ENCODE measurements around the gene SCN5A. TPM values are rescaled to one million over a fixed set of nuclear protein-coding genes. Genes with fewer than 3 reads are reported as not detected.

Gene SCN5A
- total and polyA plus RNA-seq, 4 donors: 0.01 to 0.14 TPM; not detected in 2

DNA sequence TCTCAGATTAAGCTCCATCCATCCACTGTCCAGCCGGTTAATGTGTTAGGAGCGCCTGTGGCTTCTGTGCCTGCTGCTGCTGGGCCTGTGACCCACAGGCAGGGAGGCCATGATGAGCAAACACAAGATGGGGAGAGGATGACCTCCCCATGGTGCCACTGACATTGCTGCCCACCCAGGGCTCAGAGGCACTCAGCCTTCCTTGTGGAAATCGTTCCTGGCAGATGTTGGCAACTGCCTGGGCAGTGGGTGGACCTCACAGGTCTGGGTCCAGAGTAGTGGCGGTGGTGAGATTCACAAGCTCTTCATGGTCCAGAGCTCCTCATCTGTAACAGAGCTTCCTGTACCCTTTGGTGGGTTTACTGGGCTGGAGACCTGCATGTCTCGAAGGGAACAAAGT, 38.6 kb downstream of the SCN5A start:
- no peak for TF ChIP-seq NR2F2 (IDR thresholded peaks at IDR 0.05)
- H3K9me3 ChIP-seq (ENCODE audit: control insufficient read depth in 4 of 4, low read length in 3 of 4): no peaks in the 10 kb centered on the region
- H3K9ac ChIP-seq (ENCODE audit: low read depth in 1 of 2, low read length in 2 of 2): no peak overlapping the region
- H3K4me1 ChIP-seq (ENCODE audit: control insufficient read depth in 4 of 4, insufficient read depth in 4 of 4, low read length in 3 of 4): no peaks in the 10 kb centered on the region
- DNase-seq (ENCODE audit: low spot score): no peak
- H3K27me3 ChIP-seq (ENCODE audit: control insufficient read depth in 4 of 4, insufficient read depth in 4 of 4, low read length in 3 of 4): no peaks in the 10 kb centered on the region
- no peaks in the 10 kb centered on the region for H3K36me3 ChIP-seq (ENCODE audit: control insufficient read depth in 4 of 4, insufficient read depth in 3 of 4, low read depth in 1 of 4, low read length in 3 of 4)
- 91% methylated on average over 5 of the region's 5 CpGs for WGBS
- H3K4me3 ChIP-seq (ENCODE audit: low read depth in 1 of 3, low read length in 3 of 3): no peak overlapping the region
- H3K27ac ChIP-seq (ENCODE audit: low read depth in 1 of 2, low read length in 2 of 2): no peak overlapping the region

DNA sequence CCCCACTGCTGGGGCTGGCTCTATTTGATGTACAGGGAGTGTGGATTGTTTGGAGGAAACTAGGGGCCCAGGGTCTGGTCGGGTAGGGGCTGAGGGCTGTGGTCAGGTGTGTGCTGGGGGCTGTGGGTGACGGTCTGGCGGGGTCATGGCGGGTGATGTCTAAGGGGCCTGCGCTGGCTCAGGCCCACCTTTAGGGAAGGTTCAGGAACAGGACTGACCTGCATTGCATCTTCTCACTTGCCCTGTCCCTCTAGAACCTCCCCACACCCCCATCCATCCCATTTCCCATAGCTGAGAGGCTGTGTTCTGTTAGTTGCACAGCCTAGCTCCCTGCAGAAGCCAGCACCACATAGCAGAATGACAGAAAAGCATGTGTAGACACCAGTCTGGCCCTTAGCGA, 39.1 kb downstream of the SCN5A start:
- no peak for DNase-seq (ENCODE audit: low spot score)
- WGBS: 92% methylated on average over 6 of the region's 6 CpGs
- H3K27me3 ChIP-seq (ENCODE audit: control insufficient read depth in 4 of 4, insufficient read depth in 4 of 4, low read length in 3 of 4): no peaks in the 10 kb centered on the region

More for the DNA sequence above, 39.1 kb downstream of the SCN5A start:
- TF ChIP-seq FOXA1 (IDR thresholded peaks at IDR 0.05) (no peak), EGR1 (IDR thresholded peaks at IDR 0.05; ENCODE audit: low read depth in 2 of 2) (no peak), YY1 (IDR thresholded peaks at IDR 0.05) (no peak), HNF4A (conservative IDR thresholded peaks at IDR 0.05) (no peak), NR2F2 (IDR thresholded peaks at IDR 0.05) (no peak), SP1 (IDR thresholded peaks at IDR 0.05) (no peak), TAF1 (conservative IDR thresholded peaks at IDR 0.05) (no peak), RXRA (IDR thresholded peaks at IDR 0.05) (no peak), JUND (IDR thresholded peaks at IDR 0.05) (no peak), FOXA2 (IDR thresholded peaks at IDR 0.05) (no peak), GABPA (IDR thresholded peaks at IDR 0.05 in 1 of 2, conservative IDR thresholded peaks at IDR 0.05 in 1 of 2) (no peak), RAD21 (IDR thresholded peaks at IDR 0.05) (no peak), HNF4G (IDR thresholded peaks at IDR 0.05) (no peak)
- TF ChIP-seq, protein P1, sequence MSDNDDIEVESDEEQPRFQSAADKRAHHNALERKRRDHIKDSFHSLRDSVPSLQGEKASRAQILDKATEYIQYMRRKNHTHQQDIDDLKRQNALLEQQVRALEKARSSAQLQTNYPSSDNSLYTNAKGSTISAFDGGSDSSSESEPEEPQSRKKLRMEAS (IDR thresholded peaks at IDR 0.05): no peak
- TF ChIP-seq, protein P2, sequence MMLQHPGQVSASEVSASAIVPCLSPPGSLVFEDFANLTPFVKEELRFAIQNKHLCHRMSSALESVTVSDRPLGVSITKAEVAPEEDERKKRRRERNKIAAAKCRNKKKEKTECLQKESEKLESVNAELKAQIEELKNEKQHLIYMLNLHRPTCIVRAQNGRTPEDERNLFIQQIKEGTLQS (IDR thresholded peaks at IDR 0.05): no peak
- TF ChIP-seq, protein P3, sequence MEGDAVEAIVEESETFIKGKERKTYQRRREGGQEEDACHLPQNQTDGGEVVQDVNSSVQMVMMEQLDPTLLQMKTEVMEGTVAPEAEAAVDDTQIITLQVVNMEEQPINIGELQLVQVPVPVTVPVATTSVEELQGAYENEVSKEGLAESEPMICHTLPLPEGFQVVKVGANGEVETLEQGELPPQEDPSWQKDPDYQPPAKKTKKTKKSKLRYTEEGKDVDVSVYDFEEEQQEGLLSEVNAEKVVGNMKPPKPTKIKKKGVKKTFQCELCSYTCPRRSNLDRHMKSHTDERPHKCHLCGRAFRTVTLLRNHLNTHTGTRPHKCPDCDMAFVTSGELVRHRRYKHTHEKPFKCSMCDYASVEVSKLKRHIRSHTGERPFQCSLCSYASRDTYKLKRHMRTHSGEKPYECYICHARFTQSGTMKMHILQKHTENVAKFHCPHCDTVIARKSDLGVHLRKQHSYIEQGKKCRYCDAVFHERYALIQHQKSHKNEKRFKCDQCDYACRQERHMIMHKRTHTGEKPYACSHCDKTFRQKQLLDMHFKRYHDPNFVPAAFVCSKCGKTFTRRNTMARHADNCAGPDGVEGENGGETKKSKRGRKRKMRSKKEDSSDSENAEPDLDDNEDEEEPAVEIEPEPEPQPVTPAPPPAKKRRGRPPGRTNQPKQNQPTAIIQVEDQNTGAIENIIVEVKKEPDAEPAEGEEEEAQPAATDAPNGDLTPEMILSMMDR (IDR thresholded peaks at IDR 0.05; ENCODE audit: low read depth, low read length, missing input control): no peak
- TF ChIP-seq, protein P4, sequence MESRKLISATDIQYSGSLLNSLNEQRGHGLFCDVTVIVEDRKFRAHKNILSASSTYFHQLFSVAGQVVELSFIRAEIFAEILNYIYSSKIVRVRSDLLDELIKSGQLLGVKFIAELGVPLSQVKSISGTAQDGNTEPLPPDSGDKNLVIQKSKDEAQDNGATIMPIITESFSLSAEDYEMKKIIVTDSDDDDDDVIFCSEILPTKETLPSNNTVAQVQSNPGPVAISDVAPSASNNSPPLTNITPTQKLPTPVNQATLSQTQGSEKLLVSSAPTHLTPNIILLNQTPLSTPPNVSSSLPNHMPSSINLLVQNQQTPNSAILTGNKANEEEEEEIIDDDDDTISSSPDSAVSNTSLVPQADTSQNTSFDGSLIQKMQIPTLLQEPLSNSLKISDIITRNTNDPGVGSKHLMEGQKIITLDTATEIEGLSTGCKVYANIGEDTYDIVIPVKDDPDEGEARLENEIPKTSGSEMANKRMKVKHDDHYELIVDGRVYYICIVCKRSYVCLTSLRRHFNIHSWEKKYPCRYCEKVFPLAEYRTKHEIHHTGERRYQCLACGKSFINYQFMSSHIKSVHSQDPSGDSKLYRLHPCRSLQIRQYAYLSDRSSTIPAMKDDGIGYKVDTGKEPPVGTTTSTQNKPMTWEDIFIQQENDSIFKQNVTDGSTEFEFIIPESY (IDR thresholded peaks at IDR 0.05): no peak
- TF ChIP-seq, protein P5, sequence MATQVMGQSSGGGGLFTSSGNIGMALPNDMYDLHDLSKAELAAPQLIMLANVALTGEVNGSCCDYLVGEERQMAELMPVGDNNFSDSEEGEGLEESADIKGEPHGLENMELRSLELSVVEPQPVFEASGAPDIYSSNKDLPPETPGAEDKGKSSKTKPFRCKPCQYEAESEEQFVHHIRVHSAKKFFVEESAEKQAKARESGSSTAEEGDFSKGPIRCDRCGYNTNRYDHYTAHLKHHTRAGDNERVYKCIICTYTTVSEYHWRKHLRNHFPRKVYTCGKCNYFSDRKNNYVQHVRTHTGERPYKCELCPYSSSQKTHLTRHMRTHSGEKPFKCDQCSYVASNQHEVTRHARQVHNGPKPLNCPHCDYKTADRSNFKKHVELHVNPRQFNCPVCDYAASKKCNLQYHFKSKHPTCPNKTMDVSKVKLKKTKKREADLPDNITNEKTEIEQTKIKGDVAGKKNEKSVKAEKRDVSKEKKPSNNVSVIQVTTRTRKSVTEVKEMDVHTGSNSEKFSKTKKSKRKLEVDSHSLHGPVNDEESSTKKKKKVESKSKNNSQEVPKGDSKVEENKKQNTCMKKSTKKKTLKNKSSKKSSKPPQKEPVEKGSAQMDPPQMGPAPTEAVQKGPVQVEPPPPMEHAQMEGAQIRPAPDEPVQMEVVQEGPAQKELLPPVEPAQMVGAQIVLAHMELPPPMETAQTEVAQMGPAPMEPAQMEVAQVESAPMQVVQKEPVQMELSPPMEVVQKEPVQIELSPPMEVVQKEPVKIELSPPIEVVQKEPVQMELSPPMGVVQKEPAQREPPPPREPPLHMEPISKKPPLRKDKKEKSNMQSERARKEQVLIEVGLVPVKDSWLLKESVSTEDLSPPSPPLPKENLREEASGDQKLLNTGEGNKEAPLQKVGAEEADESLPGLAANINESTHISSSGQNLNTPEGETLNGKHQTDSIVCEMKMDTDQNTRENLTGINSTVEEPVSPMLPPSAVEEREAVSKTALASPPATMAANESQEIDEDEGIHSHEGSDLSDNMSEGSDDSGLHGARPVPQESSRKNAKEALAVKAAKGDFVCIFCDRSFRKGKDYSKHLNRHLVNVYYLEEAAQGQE (IDR thresholded peaks at IDR 0.05): no peak
- Histone ChIP-seq H3K4me1 (ENCODE audit: control insufficient read depth in 4 of 4, insufficient read depth in 4 of 4, low read length in 3 of 4) (no peaks in the 10 kb centered on the region), H3K27ac (ENCODE audit: low read depth in 1 of 2, low read length in 2 of 2) (no peak overlapping the region), H3K36me3 (ENCODE audit: control insufficient read depth in 4 of 4, insufficient read depth in 3 of 4, low read depth in 1 of 4, low read length in 3 of 4) (no peaks in the 10 kb centered on the region), H3K9ac (ENCODE audit: low read depth in 1 of 2, low read length in 2 of 2) (no peak overlapping the region), H3K9me3 (ENCODE audit: control insufficient read depth in 4 of 4, low read length in 3 of 4) (no peaks in the 10 kb centered on the region), H3K4me3 (ENCODE audit: low read depth in 1 of 3, low read length in 3 of 3) (no peak overlapping the region)

Measured in liver (tissue), 9 donors.